ENCODE measurements around the gene CHMP3. TPM values are rescaled to one million over a fixed set of nuclear protein-coding genes. Genes with fewer than 3 reads are reported as not detected.

Gene CHMP3
- polyA plus RNA-seq, 1 of the 3 experiments (the other 2 are of a cell fraction), result 75.3 TPM

DNA sequence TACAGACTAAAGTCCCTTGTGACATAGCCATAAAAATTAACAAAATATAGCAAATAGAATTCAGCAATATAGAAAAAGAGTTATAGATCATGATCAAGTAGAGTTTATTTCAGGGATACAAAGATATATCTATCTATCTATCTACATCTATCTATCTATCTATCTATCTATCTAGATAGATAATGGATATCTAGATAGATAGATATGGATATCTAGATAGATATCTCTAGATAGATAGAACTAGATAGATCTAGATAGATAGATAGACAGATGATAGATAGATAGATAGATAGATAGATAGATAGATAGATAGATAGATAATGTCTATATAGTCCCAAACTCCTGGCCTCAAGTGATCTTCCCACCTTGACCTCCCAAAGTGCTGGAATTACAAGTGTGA is 17.3 kb upstream of the CHMP3 start:
- no peak for DNase-seq
- POLR2A ChIA-PET, result no interaction called here
- TF ChIP-seq FOXJ3 (CRISPR knock-in tag; IDR thresholded peaks at IDR 0.05), result no peak
- no peak for TF ChIP-seq JUND (IDR thresholded peaks at IDR 0.05)

DNA sequence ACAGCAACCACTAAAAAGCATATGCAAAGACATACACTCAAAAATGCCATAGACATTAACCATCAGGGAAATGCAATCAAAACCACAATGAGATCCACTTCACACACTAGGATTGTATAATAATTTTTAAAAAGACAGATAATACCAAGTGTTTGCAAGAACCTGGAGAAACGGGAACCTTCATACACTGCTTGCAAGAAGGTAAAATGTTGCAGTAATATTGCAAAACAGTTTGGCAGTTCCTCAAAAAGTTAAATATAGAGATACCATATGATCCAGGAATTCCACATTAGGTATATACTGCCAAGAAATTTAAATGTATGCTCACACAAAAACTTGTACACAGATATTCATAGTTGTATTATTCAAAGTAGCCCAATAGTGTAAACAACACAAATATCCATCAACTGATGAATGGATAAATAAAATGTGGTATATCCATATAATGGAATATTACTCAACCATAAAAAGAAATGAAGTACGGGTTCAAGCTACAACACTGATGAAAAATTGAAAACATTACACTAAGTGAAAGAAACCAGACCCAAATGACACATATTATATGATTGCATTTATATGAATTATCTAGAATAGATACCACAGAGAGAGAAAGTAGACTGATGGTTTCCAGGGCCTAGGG is 14.7 kb upstream of the CHMP3 start:
- no peaks in the 10 kb centered on the region for H3K9me2 ChIP-seq
- H3F3A ChIP-seq (replicated peaks; ENCODE audit: insufficient read depth), result no peaks in the 10 kb centered on the region
- H3K4me2 ChIP-seq, result no peak overlapping the region
- no peak overlapping the region for H3K9ac ChIP-seq
- H3K27me3 ChIP-seq (ENCODE audit: insufficient read depth), result no peaks in the 10 kb centered on the region
- peaks cover 3% of the 10 kb centered on the region for H3K9me3 ChIP-seq
- no peaks in the 10 kb centered on the region for H3K79me2 ChIP-seq (ENCODE audit: insufficient read depth)
- no peak for TF ChIP-seq EP300 (IDR thresholded peaks at IDR 0.05; ENCODE audit: borderline replicate concordance in 1 of 2, low read depth in 1 of 2, low read length in 1 of 2)
- TF ChIP-seq NRF1 (IDR thresholded peaks at IDR 0.05; ENCODE audit: low read depth, low read length), result no peak
- TF ChIP-seq GABPA (IDR thresholded peaks at IDR 0.05; ENCODE audit: low read depth), result no peak
- TF ChIP-seq SMC3 (IDR thresholded peaks at IDR 0.05; ENCODE audit: low read depth, low read length), result no peak
- no peak overlapping the region for H3K27ac ChIP-seq (ENCODE audit: low read depth in 2 of 2, low read length in 1 of 2)
- WGBS (ENCODE audit: low lambda C conversion rate), result 35% methylated on average over 2 of the region's 2 CpGs
- no peaks in the 10 kb centered on the region for H4K20me1 ChIP-seq (ENCODE audit: insufficient read depth)
- CTCF ChIA-PET, result no interaction called here
- no peak for DNase-seq
- POLR2A ChIA-PET, result no interaction called here
- no peaks in the 10 kb centered on the region for H3K36me3 ChIP-seq (replicated peaks in 1 of 2; ENCODE audit: control insufficient read depth in 1 of 2, insufficient read depth in 2 of 2, low read length in 1 of 2)
- H2AFZ ChIP-seq (ENCODE audit: low read depth), result no peak overlapping the region; the same call in 1 of the 2 replicates
- no peaks in the 10 kb centered on the region for H3K4me1 ChIP-seq (ENCODE audit: control insufficient read depth in 1 of 2, insufficient read depth in 2 of 2, low read depth in 1 of 2, low read length in 1 of 2)
- no peak overlapping the region for H3K4me3 ChIP-seq (ENCODE audit: low read depth in 2 of 2, low read length in 1 of 2)

More for the DNA sequence above, 17.3 kb upstream of the CHMP3 start:
- Histone ChIP-seq H3K9me3 (peaks cover 3% of the 10 kb centered on the region), H3K9me2 (no peaks in the 10 kb centered on the region), H2AFZ (ENCODE audit: low read depth) (no peak overlapping the region), H3F3A (replicated peaks; ENCODE audit: insufficient read depth) (peaks cover 14% of the 10 kb centered on the region), H3K4me2 (no peak overlapping the region), H3K27ac (ENCODE audit: low read depth in 2 of 2, low read length in 1 of 2) (no peak overlapping the region), H3K79me2 (ENCODE audit: insufficient read depth) (no peaks in the 10 kb centered on the region), H3K4me1 (ENCODE audit: control insufficient read depth in 1 of 2, insufficient read depth in 2 of 2, low read depth in 1 of 2, low read length in 1 of 2) (peaks cover 0 to 6% of the 10 kb centered on the region in 2 experiments; a peak in 2 of 4 replicates), H3K4me3 (ENCODE audit: low read depth in 2 of 2, low read length in 1 of 2) (no peak overlapping the region), H4K20me1 (ENCODE audit: insufficient read depth) (no peaks in the 10 kb centered on the region), H3K36me3 (replicated peaks in 1 of 2; ENCODE audit: control insufficient read depth in 1 of 2, insufficient read depth in 2 of 2, low read length in 1 of 2) (no peaks in the 10 kb centered on the region), H3K9ac (no peak overlapping the region), H3K27me3 (ENCODE audit: insufficient read depth) (no peaks in the 10 kb centered on the region)
- CTCF ChIA-PET, result no interaction called here

DNA sequence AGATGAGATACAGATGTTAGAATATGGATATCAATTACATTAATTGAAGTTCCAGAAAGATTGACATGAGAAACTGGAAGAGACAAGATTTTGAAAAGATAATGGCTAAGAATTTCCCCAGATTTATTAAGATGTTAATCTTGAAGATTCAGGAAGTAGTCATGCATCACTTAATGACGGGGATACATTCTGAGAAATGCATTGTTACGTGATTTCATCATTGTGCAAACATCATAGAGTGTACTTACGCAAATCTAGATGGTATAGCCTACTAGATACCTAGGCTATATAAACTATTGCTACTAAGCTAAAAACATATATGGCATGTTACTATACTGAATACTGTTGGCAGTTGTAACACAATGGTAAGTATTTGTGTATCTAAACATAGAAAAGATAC is 6.8 kb upstream of the CHMP3 start:
- Histone ChIP-seq H3K4me1 (ENCODE audit: control insufficient read depth in 1 of 2, insufficient read depth in 2 of 2, low read depth in 1 of 2, low read length in 1 of 2) (no peaks in the 10 kb centered on the region), H3K79me2 (ENCODE audit: insufficient read depth) (no peaks in the 10 kb centered on the region), H3K9me3 (no peaks in the 10 kb centered on the region), H3F3A (replicated peaks; ENCODE audit: insufficient read depth) (no peaks in the 10 kb centered on the region), H2AFZ (ENCODE audit: low read depth) (no peak overlapping the region; the same call in 1 of the 2 replicates), H3K27me3 (ENCODE audit: insufficient read depth) (no peaks in the 10 kb centered on the region), H3K27ac (ENCODE audit: low read depth in 2 of 2, low read length in 1 of 2) (no peak overlapping the region), H3K36me3 (replicated peaks in 1 of 2; ENCODE audit: control insufficient read depth in 1 of 2, insufficient read depth in 2 of 2, low read length in 1 of 2) (no peaks in the 10 kb centered on the region), H3K9me2 (no peaks in the 10 kb centered on the region), H4K20me1 (ENCODE audit: insufficient read depth) (no peaks in the 10 kb centered on the region), H3K4me2 (no peak overlapping the region), H3K4me3 (ENCODE audit: low read depth in 2 of 2, low read length in 1 of 2) (no peak overlapping the region), H3K9ac (no peak overlapping the region)
- POLR2A ChIA-PET, result no interaction called here
- 45% methylated on average over 3 of the region's 3 CpGs for WGBS (ENCODE audit: low lambda C conversion rate)
- DNase-seq, result no peak
- TF ChIP-seq GABPA (IDR thresholded peaks at IDR 0.05; ENCODE audit: low read depth), result no peak
- TF ChIP-seq, protein P1, sequence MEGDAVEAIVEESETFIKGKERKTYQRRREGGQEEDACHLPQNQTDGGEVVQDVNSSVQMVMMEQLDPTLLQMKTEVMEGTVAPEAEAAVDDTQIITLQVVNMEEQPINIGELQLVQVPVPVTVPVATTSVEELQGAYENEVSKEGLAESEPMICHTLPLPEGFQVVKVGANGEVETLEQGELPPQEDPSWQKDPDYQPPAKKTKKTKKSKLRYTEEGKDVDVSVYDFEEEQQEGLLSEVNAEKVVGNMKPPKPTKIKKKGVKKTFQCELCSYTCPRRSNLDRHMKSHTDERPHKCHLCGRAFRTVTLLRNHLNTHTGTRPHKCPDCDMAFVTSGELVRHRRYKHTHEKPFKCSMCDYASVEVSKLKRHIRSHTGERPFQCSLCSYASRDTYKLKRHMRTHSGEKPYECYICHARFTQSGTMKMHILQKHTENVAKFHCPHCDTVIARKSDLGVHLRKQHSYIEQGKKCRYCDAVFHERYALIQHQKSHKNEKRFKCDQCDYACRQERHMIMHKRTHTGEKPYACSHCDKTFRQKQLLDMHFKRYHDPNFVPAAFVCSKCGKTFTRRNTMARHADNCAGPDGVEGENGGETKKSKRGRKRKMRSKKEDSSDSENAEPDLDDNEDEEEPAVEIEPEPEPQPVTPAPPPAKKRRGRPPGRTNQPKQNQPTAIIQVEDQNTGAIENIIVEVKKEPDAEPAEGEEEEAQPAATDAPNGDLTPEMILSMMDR (IDR thresholded peaks at IDR 0.05), result no peak
- TF ChIP-seq RCOR1 (IDR thresholded peaks at IDR 0.05; ENCODE audit: low read length), result no peak
- TF ChIP-seq MXI1 (IDR thresholded peaks at IDR 0.05; ENCODE audit: low read depth, low read length), result no peak
- TF ChIP-seq, protein P2, sequence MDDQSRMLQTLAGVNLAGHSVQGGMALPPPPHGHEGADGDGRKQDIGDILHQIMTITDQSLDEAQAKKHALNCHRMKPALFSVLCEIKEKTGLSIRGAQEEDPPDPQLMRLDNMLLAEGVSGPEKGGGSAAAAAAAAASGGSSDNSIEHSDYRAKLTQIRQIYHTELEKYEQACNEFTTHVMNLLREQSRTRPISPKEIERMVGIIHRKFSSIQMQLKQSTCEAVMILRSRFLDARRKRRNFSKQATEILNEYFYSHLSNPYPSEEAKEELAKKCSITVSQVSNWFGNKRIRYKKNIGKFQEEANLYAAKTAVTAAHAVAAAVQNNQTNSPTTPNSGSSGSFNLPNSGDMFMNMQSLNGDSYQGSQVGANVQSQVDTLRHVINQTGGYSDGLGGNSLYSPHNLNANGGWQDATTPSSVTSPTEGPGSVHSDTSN (IDR thresholded peaks at IDR 0.05), result no peak
- TF ChIP-seq NFIC (IDR thresholded peaks at IDR 0.05; ENCODE audit: borderline replicate concordance), result no peak
- TF ChIP-seq, protein P3, sequence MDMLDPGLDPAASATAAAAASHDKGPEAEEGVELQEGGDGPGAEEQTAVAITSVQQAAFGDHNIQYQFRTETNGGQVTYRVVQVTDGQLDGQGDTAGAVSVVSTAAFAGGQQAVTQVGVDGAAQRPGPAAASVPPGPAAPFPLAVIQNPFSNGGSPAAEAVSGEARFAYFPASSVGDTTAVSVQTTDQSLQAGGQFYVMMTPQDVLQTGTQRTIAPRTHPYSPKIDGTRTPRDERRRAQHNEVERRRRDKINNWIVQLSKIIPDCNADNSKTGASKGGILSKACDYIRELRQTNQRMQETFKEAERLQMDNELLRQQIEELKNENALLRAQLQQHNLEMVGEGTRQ (IDR thresholded peaks at IDR 0.05; ENCODE audit: borderline replicate concordance, low read depth, low read length), result no peak
- TF ChIP-seq, protein P4, sequence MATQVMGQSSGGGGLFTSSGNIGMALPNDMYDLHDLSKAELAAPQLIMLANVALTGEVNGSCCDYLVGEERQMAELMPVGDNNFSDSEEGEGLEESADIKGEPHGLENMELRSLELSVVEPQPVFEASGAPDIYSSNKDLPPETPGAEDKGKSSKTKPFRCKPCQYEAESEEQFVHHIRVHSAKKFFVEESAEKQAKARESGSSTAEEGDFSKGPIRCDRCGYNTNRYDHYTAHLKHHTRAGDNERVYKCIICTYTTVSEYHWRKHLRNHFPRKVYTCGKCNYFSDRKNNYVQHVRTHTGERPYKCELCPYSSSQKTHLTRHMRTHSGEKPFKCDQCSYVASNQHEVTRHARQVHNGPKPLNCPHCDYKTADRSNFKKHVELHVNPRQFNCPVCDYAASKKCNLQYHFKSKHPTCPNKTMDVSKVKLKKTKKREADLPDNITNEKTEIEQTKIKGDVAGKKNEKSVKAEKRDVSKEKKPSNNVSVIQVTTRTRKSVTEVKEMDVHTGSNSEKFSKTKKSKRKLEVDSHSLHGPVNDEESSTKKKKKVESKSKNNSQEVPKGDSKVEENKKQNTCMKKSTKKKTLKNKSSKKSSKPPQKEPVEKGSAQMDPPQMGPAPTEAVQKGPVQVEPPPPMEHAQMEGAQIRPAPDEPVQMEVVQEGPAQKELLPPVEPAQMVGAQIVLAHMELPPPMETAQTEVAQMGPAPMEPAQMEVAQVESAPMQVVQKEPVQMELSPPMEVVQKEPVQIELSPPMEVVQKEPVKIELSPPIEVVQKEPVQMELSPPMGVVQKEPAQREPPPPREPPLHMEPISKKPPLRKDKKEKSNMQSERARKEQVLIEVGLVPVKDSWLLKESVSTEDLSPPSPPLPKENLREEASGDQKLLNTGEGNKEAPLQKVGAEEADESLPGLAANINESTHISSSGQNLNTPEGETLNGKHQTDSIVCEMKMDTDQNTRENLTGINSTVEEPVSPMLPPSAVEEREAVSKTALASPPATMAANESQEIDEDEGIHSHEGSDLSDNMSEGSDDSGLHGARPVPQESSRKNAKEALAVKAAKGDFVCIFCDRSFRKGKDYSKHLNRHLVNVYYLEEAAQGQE (IDR thresholded peaks at IDR 0.05; ENCODE audit: low read depth, low read length), result no peak
- TF ChIP-seq RAD21 (IDR thresholded peaks at IDR 0.05; ENCODE audit: low read length), result no peak
- CTCF ChIA-PET, result no interaction called here
